Measurements from ENCODE around the gene LGALS3BP. TPM values are rescaled to one million over a fixed set of nuclear protein-coding genes. Genes with fewer than 3 reads are reported as not detected.

The LGALS3BP gene
- total RNA-seq, 1 experiment from 2014 or later: 507 TPM

- ChIA-PET CTCF (no interaction called here), POLR2A (ENCODE audit: unreplicated experiment) (no interaction called here)
- H4K20me1 ChIP-seq (ENCODE audit: insufficient read depth): no peaks in the 10 kb centered on the region
- no peaks in the 10 kb centered on the region for H3K27me3 ChIP-seq (ENCODE audit: insufficient read depth, low read depth)
- peaks cover 42% of the 10 kb centered on the region for H3K4me1 ChIP-seq (replicated peaks; ENCODE audit: insufficient read depth)
- intact Hi-C loops (cut with micrococcal nuclease; ENCODE audit: unreplicated experiment): loop anchor here (1.0 to 5.0 kb wide), 2 partner anchors 22 to 34 kb away; no protein-coding TSS in a partner anchor
- H2AFZ ChIP-seq: 0 out of 2 replicates have a peak overlapping the region, but pooled peaks have one; percentile 41
- H3K36me3 ChIP-seq (ENCODE audit: low read depth): no peaks in the 10 kb centered on the region
- no peaks in the 10 kb centered on the region for H3K79me2 ChIP-seq (ENCODE audit: low read depth)
- peaks cover 11% of the 10 kb centered on the region; the same call in 1 of the 2 replicates for H3F3A ChIP-seq (ENCODE audit: insufficient read depth, low read depth)
- peak; percentile 60 to 61 for DNase-seq
- H3K4me3 ChIP-seq: no peak overlapping the region
- H3K9me2 ChIP-seq (ENCODE audit: insufficient read depth): no peaks in the 10 kb centered on the region
- BruUV-seq (replicated peaks): no TSS peak
- H3K27ac ChIP-seq: no peak overlapping the region
- TF ChIP-seq EZH2 (IDR thresholded peaks at IDR 0.05; ENCODE audit: low read depth): no peak
- no peak for TF ChIP-seq CTCF (conservative IDR thresholded peaks at IDR 0.05)
- H3K4me2 ChIP-seq: peak overlapping the region; percentile 50; the same call in 1 of the 2 replicates
- H3K9me3 ChIP-seq (ENCODE audit: insufficient read depth, low read depth): no peaks in the 10 kb centered on the region
Observed at GRCh38 chr17:78956254-78956653, 23.5 kb downstream of the LGALS3BP start.

- no peaks in the 10 kb centered on the region for H3K9me2 ChIP-seq (ENCODE audit: insufficient read depth)
- no TSS peak for BruUV-seq (replicated peaks)
- ChIA-PET CTCF (no interaction called here), POLR2A (ENCODE audit: unreplicated experiment) (no interaction called here)
- intact Hi-C loops (cut with micrococcal nuclease; ENCODE audit: unreplicated experiment): loop anchor here (5.0 kb wide), 1 partner anchor 32 kb away; no protein-coding TSS in a partner anchor
- peaks cover 36% of the 10 kb centered on the region for H3K4me1 ChIP-seq (replicated peaks; ENCODE audit: insufficient read depth)
- no peak overlapping the region for H3K4me2 ChIP-seq
- no peaks in the 10 kb centered on the region for H3K79me2 ChIP-seq (ENCODE audit: low read depth)
- no peaks in the 10 kb centered on the region for H3K36me3 ChIP-seq (ENCODE audit: low read depth)
- H4K20me1 ChIP-seq (ENCODE audit: insufficient read depth): no peaks in the 10 kb centered on the region
- H3K9me3 ChIP-seq (ENCODE audit: insufficient read depth, low read depth): no peaks in the 10 kb centered on the region
- DNase-seq: no peak
- no peak overlapping the region for H2AFZ ChIP-seq
- no peak overlapping the region for H3K27ac ChIP-seq
- H3K4me3 ChIP-seq: no peak overlapping the region
- peaks cover 11% of the 10 kb centered on the region; the same call in 1 of the 2 replicates for H3F3A ChIP-seq (ENCODE audit: insufficient read depth, low read depth)
- no peak for TF ChIP-seq CTCF (conservative IDR thresholded peaks at IDR 0.05)
- TF ChIP-seq EZH2 (IDR thresholded peaks at IDR 0.05; ENCODE audit: low read depth): no peak
- no peaks in the 10 kb centered on the region for H3K27me3 ChIP-seq (ENCODE audit: insufficient read depth, low read depth)
Observed at GRCh38 chr17:78954684-78955083, 25.0 kb downstream of the LGALS3BP start.

GRCh38 chr17:78953356-78954350 lies 26.1 kb downstream of the LGALS3BP start:
- no peak overlapping the region for H3K4me2 ChIP-seq
- no peak overlapping the region for H3K4me3 ChIP-seq
- BruUV-seq (replicated peaks): no TSS peak
- no peaks in the 10 kb centered on the region for H3K9me2 ChIP-seq (ENCODE audit: insufficient read depth)
- no peak for DNase-seq
- intact Hi-C loops (cut with micrococcal nuclease; ENCODE audit: unreplicated experiment): no loop called here
- no peaks in the 10 kb centered on the region for H3K36me3 ChIP-seq (ENCODE audit: low read depth)
- H3K27ac ChIP-seq: no peak overlapping the region
- H3K9me3 ChIP-seq (ENCODE audit: insufficient read depth, low read depth): no peaks in the 10 kb centered on the region
- H3F3A ChIP-seq (ENCODE audit: insufficient read depth, low read depth): peaks cover 11% of the 10 kb centered on the region; the same call in 1 of the 2 replicates
- TF ChIP-seq EZH2 (IDR thresholded peaks at IDR 0.05; ENCODE audit: low read depth) (no peak), CTCF (conservative IDR thresholded peaks at IDR 0.05) (no peak)
- POLR2A ChIA-PET (ENCODE audit: unreplicated experiment): no interaction called here
- H3K27me3 ChIP-seq (ENCODE audit: insufficient read depth, low read depth): no peaks in the 10 kb centered on the region
- no peaks in the 10 kb centered on the region for H4K20me1 ChIP-seq (ENCODE audit: insufficient read depth)
- no peak overlapping the region for H2AFZ ChIP-seq
- no peaks in the 10 kb centered on the region for H3K79me2 ChIP-seq (ENCODE audit: low read depth)
- peaks cover 29% of the 10 kb centered on the region for H3K4me1 ChIP-seq (replicated peaks; ENCODE audit: insufficient read depth)
- CTCF ChIA-PET: interaction anchor here (0.6 kb wide), 1 partner anchor 82 kb away, joined by 4 read pairs; no protein-coding TSS in a partner anchor

Measured in PC-9 (cell line).